T-cell (primary cell): ENCODE results near the gene PHGDH. TPM values are rescaled to one million over a fixed set of nuclear protein-coding genes. Genes with fewer than 3 reads are reported as not detected.

ENCODE experiments used
- ATAC-seq, 4 experiments: fragments of 200-7000 bp in 3 of 4; fragments of 150-1000 bp in 1 of 4; cut with Tn5 transposase; replicated peaks in 1 of 4; 1 replicate in 3 of 4; 2 replicates in 1 of 4; pipeline ENCODE4 v1.10.0; 2021; ENCODE audit warnings: moderate library complexity in 3 of 4, mild to moderate bottlenecking in 2 of 4, moderate number of reproducible peaks in 1 of 4
- CTCF ChIA-PET, 2 donors: fragments of 300-600 bp; sonication (Branson Sonifier 250); formaldehyde crosslinking; loops; one replicate each; lab custom pipeline; 2022; ENCODE audit warnings: antibody characterized with exemption in 2 of 2; lab: Charles Lee
- POLR2A ChIA-PET, 2 donors: fragments of 300-600 bp; sonication (Branson Sonifier 250); formaldehyde crosslinking; loops; one replicate each; lab custom pipeline; 2022; ENCODE audit warnings: antibody characterized with exemption in 2 of 2; lab: Charles Lee
- DNase-seq, 35 experiments: peaks; one replicate each; pipeline versions ENCODE4 v3.0.0 to v3.0.0-alpha.2; 2013 to 2023
- H3K27ac ChIP-seq: one replicate; pipeline ENCODE4 v1.5.1; 2013; ENCODE audit warnings: low read length
- H3K27me3 ChIP-seq, 2 experiments: replicated peaks in 1 of 2; 1 replicate in 1 of 2; 2 replicates in 1 of 2; pipeline versions ENCODE4 v1.6.1 to v1.7.0; 2013; ENCODE audit warnings: low read length in 1 of 2, mixed read lengths in 1 of 2; ENCODE audit not compliant: control insufficient read depth in 2 of 2, insufficient read depth in 2 of 2; ENCODE audit errors: extremely low read depth in 1 of 2
- H3K36me3 ChIP-seq, 2 donors: 1 replicate in 1 of 2; 2 replicates in 1 of 2; pipeline versions ENCODE4 v1.6.1 to v1.7.0; 2013; ENCODE audit warnings: low read length in 1 of 2; ENCODE audit not compliant: control insufficient read depth in 2 of 2, insufficient read depth in 1 of 2; ENCODE audit errors: extremely low read depth in 1 of 2
- H3K4me1 ChIP-seq, 2 experiments: 1 replicate in 1 of 2; 2 replicates in 1 of 2; pipeline versions ENCODE4 v1.6.1 to v1.7.0; 2013; ENCODE audit warnings: low read length in 2 of 2, mixed read lengths in 1 of 2; ENCODE audit not compliant: insufficient read depth in 2 of 2, control insufficient read depth in 1 of 2; ENCODE audit errors: extremely low read depth in 1 of 2
- H3K4me3 ChIP-seq, 2 donors: 1 replicate in 1 of 2; 2 replicates in 1 of 2; pipeline versions ENCODE4 v1.5.1 to v1.7.0; 2013; ENCODE audit warnings: mild to moderate bottlenecking in 2 of 2, low read length in 1 of 2, moderate library complexity in 1 of 2; ENCODE audit not compliant: control insufficient read depth in 1 of 2; ENCODE audit errors: extremely low read depth in 1 of 2
- H3K9me3 ChIP-seq: 2 replicates; pipeline ENCODE4 v1.7.0; 2013
- H3K27ac Mint-ChIP-seq, 2 donors: one replicate each; pipeline ENCODE4 v1.8.0; 2020 to 2021; ENCODE audit warnings: mild to moderate bottlenecking in 2 of 2, mixed read lengths in 2 of 2
- H3K27me3 Mint-ChIP-seq, 2 donors: one replicate each; pipeline ENCODE4 v1.8.0; 2021 to 2022; ENCODE audit warnings: mixed read lengths in 2 of 2
- H3K36me3 Mint-ChIP-seq: one replicate; pipeline ENCODE4 v1.8.0; 2021; ENCODE audit warnings: mixed read lengths
- H3K4me1 Mint-ChIP-seq, 3 donors: one replicate each; pipeline ENCODE4 v1.8.0; 2020 to 2022; ENCODE audit warnings: mixed read lengths in 3 of 3, mild to moderate bottlenecking in 1 of 3
- H3K4me3 Mint-ChIP-seq, 3 donors: one replicate each; pipeline ENCODE4 v1.8.0; 2020 to 2022; ENCODE audit warnings: mild to moderate bottlenecking in 3 of 3, mixed read lengths in 3 of 3, moderate library complexity in 3 of 3
- H3K9me3 Mint-ChIP-seq, 3 donors: one replicate each; pipeline ENCODE4 v1.8.0; 2020 to 2022; ENCODE audit warnings: mixed read lengths in 3 of 3
- WGBS: methylation state at CpG from one replicate; pipeline ENCODE4 v1.1.5; 2013; ENCODE audit warnings: missing lambda C conversion rate; ENCODE audit not compliant: insufficient coverage; 5-methylcytosine and 5-hydroxymethylcytosine counted together
- total RNA-seq, 35 experiments: library from RNA in 6 of 35; stranded (reverse) in 6 of 35; fragments of 120-200 nt in 1 of 35; gene quantifications; one replicate each; pipeline versions ENCODE4 v1.2.1 to v1.2.4 and lab custom pipeline; 2013 to 2026

The PHGDH gene
- total RNA-seq, 5 donors from 2014 or later (not counting 1 experiment from before 2014, with no cell fraction given), result 7.8 to 27.4 (median 14.3) TPM

- H3K27me3 Mint-ChIP-seq, result peaks cover 10% of the 10 kb centered on the region in 2 donors
- H3K27ac Mint-ChIP-seq, result no peak overlapping the region
- H3K36me3 ChIP-seq, result no peaks in the 10 kb centered on the region
- no CpG with 5 or more reads among the region's 3 CpGs for WGBS
- peaks cover 4 to 7% (median 5%) of the 10 kb centered on the region in 3 donors for H3K4me1 Mint-ChIP-seq
- no peaks in the 10 kb centered on the region for H3K36me3 Mint-ChIP-seq
- H3K27me3 ChIP-seq, result peaks cover 0 to 2% of the 10 kb centered on the region in 2 experiments
- CTCF ChIA-PET, result no interaction called here
- H3K27ac ChIP-seq, result no peak overlapping the region
- no peak for DNase-seq
- peaks cover 0 to 4% of the 10 kb centered on the region in 2 experiments for H3K4me1 ChIP-seq
- H3K9me3 Mint-ChIP-seq, result no peaks in the 10 kb centered on the region
- no peak overlapping the region for H3K4me3 Mint-ChIP-seq
- no peak overlapping the region for H3K4me3 ChIP-seq
- ATAC-seq, result no peak
- no peaks in the 10 kb centered on the region for H3K9me3 ChIP-seq
- POLR2A ChIA-PET, result no interaction called here
Observed at GRCh38 chr1:119680193-119680592, 31.5 kb upstream of the PHGDH start.

GRCh38 chr1:119680723-119681122, 31.0 kb upstream of the PHGDH start:
- ATAC-seq, result no peak
- POLR2A ChIA-PET, result no interaction called here

GRCh38 chr1:119681560-119681959, 30.2 kb upstream of the PHGDH start:
- ChIA-PET POLR2A (no interaction called here), CTCF (no interaction called here)
- DNase-seq (no peak), ATAC-seq (no peak)
- Histone ChIP-seq H3K36me3 (no peaks in the 10 kb centered on the region), H3K4me3 (no peak overlapping the region), H3K9me3 (no peaks in the 10 kb centered on the region), H3K4me1 (no peaks in the 10 kb centered on the region), H3K27me3 (peaks cover 0 to 1% of the 10 kb centered on the region in 2 experiments), H3K27ac (no peak overlapping the region)
- no peak overlapping the region for H3K4me3 Mint-ChIP-seq
- WGBS, result no CpG with 5 or more reads among the region's 2 CpGs
- H3K36me3 Mint-ChIP-seq, result no peaks in the 10 kb centered on the region
- no peak overlapping the region for H3K27ac Mint-ChIP-seq
- H3K4me1 Mint-ChIP-seq, result no peaks in the 10 kb centered on the region
- H3K9me3 Mint-ChIP-seq, result no peaks in the 10 kb centered on the region
- H3K27me3 Mint-ChIP-seq, result peaks cover 3 to 10% of the 10 kb centered on the region in 2 donors

More at GRCh38 chr1:119680723-119681122, 31.0 kb upstream of the PHGDH start:
- no peaks in the 10 kb centered on the region for H3K36me3 Mint-ChIP-seq
- H3K4me1 Mint-ChIP-seq, result peaks cover 0 to 2% (median under 1%) of the 10 kb centered on the region in 3 donors
- WGBS, result no CpG with 5 or more reads among the region's 2 CpGs
- no peak overlapping the region for H3K27ac Mint-ChIP-seq
- Histone ChIP-seq H3K9me3 (no peaks in the 10 kb centered on the region), H3K27ac (no peak overlapping the region), H3K27me3 (no peaks in the 10 kb centered on the region), H3K36me3 (no peaks in the 10 kb centered on the region), H3K4me1 (no peaks in the 10 kb centered on the region), H3K4me3 (no peak overlapping the region)
- DNase-seq, result no peak
- H3K9me3 Mint-ChIP-seq, result no peaks in the 10 kb centered on the region
- CTCF ChIA-PET, result no interaction called here
- H3K27me3 Mint-ChIP-seq, result peaks cover 6 to 10% of the 10 kb centered on the region in 2 donors
- no peak overlapping the region for H3K4me3 Mint-ChIP-seq

- H3K9me3 ChIP-seq, result no peaks in the 10 kb centered on the region
- no peaks in the 10 kb centered on the region for H3K9me3 Mint-ChIP-seq
- H3K4me3 Mint-ChIP-seq, result no peak overlapping the region
- H3K4me1 ChIP-seq, result no peaks in the 10 kb centered on the region
- H3K27ac ChIP-seq, result no peak overlapping the region
- no peaks in the 10 kb centered on the region for H3K36me3 ChIP-seq
- ChIA-PET CTCF (no interaction called here), POLR2A (no interaction called here)
- H3K27me3 Mint-ChIP-seq, result peaks cover 3 to 10% of the 10 kb centered on the region in 2 donors
- ATAC-seq, result no peak
- H3K36me3 Mint-ChIP-seq, result no peaks in the 10 kb centered on the region
- H3K4me1 Mint-ChIP-seq, result no peaks in the 10 kb centered on the region
- H3K4me3 ChIP-seq, result no peak overlapping the region
- no peak overlapping the region for H3K27ac Mint-ChIP-seq
- peaks cover 0 to 3% of the 10 kb centered on the region in 2 experiments for H3K27me3 ChIP-seq
- DNase-seq, result no peak
Observed at GRCh38 chr1:119682141-119682540, 29.6 kb upstream of the PHGDH start.

- Mint-ChIP-seq H3K4me3 (no peak overlapping the region), H3K4me1 (no peaks in the 10 kb centered on the region), H3K36me3 (no peaks in the 10 kb centered on the region), H3K9me3 (no peaks in the 10 kb centered on the region), H3K27ac (no peak overlapping the region), H3K27me3 (peaks cover 4 to 6% of the 10 kb centered on the region in 2 donors)
- no peak overlapping the region for H3K4me3 ChIP-seq
- DNase-seq, result no peak
- H3K9me3 ChIP-seq, result no peaks in the 10 kb centered on the region
- no peaks in the 10 kb centered on the region for H3K36me3 ChIP-seq
- ChIA-PET CTCF (interaction anchor here (0.6 kb wide), 3 partner anchors 83 to 179 kb away, joined by 3 to 5 read pairs (median 3); no protein-coding TSS in a partner anchor), POLR2A (no interaction called here)
- ATAC-seq, result no peak
- peaks cover 0 to 3% of the 10 kb centered on the region in 2 experiments for H3K27me3 ChIP-seq
- no peaks in the 10 kb centered on the region for H3K4me1 ChIP-seq
- H3K27ac ChIP-seq, result no peak overlapping the region
- WGBS, result no CpG with 5 or more reads among the region's 1 CpG
Observed at GRCh38 chr1:119683893-119684292, 27.8 kb upstream of the PHGDH start.

GRCh38 chr1:119686661-119687060, 25.1 kb upstream of the PHGDH start:
- POLR2A ChIA-PET, result no interaction called here

More at GRCh38 chr1:119686661-119687060, 25.1 kb upstream of the PHGDH start:
- Histone ChIP-seq H3K27ac (no peak overlapping the region), H3K9me3 (no peaks in the 10 kb centered on the region), H3K4me1 (no peaks in the 10 kb centered on the region), H3K4me3 (no peak overlapping the region), H3K27me3 (peaks cover 0 to 3% of the 10 kb centered on the region in 2 experiments), H3K36me3 (no peaks in the 10 kb centered on the region)
- Mint-ChIP-seq H3K4me3 (no peak overlapping the region), H3K36me3 (no peaks in the 10 kb centered on the region), H3K9me3 (no peaks in the 10 kb centered on the region), H3K4me1 (no peaks in the 10 kb centered on the region), H3K27me3 (peaks cover 0 to 2% of the 10 kb centered on the region in 2 donors), H3K27ac (no peak overlapping the region)
- CTCF ChIA-PET, result no interaction called here
- no peak for DNase-seq
- ATAC-seq, result no peak
- 100% methylated on average over 1 of the region's 3 CpGs for WGBS
